AG04450 (cell line): ENCODE results near the gene EFCAB6. TPM values are rescaled to one million over a fixed set of nuclear protein-coding genes. Genes with fewer than 3 reads are reported as not detected.

Source experiments
- CTCF ChIA-PET: fragments of 300-600, 350-600 bp; formaldehyde crosslinking; extraction: SDS; loops from one replicate; lab custom pipeline; 2022; ENCODE audit warnings: antibody characterized with exemption, inconsistent platforms; lab: Charles Lee
- POLR2A ChIA-PET: fragments of 350-600 bp; formaldehyde crosslinking; extraction: SDS; loops from one replicate; lab custom pipeline; 2021; ENCODE audit warnings: antibody characterized with exemption, inconsistent platforms; lab: Yijun Ruan, JAX
- DNase-seq: peaks from one replicate; pipeline ENCODE4 v3.0.0-alpha.2; 2011; ENCODE audit warnings: low read depth, low spot score
- H3K27ac ChIP-seq: one replicate; pipeline ENCODE4 v1.5.1; 2012; ENCODE audit warnings: low read depth, low read length, control low read depth
- H3K27me3 ChIP-seq: one replicate; pipeline ENCODE4 v1.6.0; 2012; ENCODE audit warnings: low read length; ENCODE audit not compliant: control insufficient read depth, insufficient read depth
- H3K4me3 ChIP-seq: 2 replicates; pipeline ENCODE4 v1.5.1; 2011; ENCODE audit warnings: mild to moderate bottlenecking, low read depth, low read length, control low read depth
- H3K9me3 ChIP-seq: 2 replicates; pipeline ENCODE4 v1.5.1; 2012; ENCODE audit warnings: low read length; ENCODE audit not compliant: control insufficient read depth, insufficient read depth
- CTCF ChIP-seq: IDR thresholded peaks from 2 replicates; pipeline ENCODE4 v1.5.1; 2011; ENCODE audit warnings: low read depth, low read length, control low read depth, inconsistent platforms
- polyA plus RNA-seq: library from polyadenylated mRNA; depleted of rRNA; stranded (reverse); fragments of >200 nt; gene quantifications from 2 replicates; pipeline ENCODE4 v1.2.3, GENCODE V29; 2011

EFCAB6 gene
- polyA plus RNA-seq, 1 experiment = 1.4 TPM

- ChIA-PET POLR2A (no interaction called here), CTCF (interaction anchor here (0.6 to 1.2 kb wide), 2 partner anchors 14 to 72 kb away, joined by 3 to 4 read pairs; no protein-coding TSS in a partner anchor)
- peak overlapping the region; percentile 93 for H3K4me3 ChIP-seq
- no peaks in the 10 kb centered on the region for H3K27me3 ChIP-seq
- H3K27ac ChIP-seq = peak overlapping the region; percentile 61
- H3K9me3 ChIP-seq = no peaks in the 10 kb centered on the region
- TF ChIP-seq CTCF = no peak
- no peak for DNase-seq
Measured at GRCh38 chr22:43812890-43813289, 785 bp upstream of the EFCAB6 start.

GRCh38 chr22:43811777-43812148 is 342 bp downstream of the EFCAB6 start:
- H3K27me3 ChIP-seq = no peaks in the 10 kb centered on the region
- no peak for TF ChIP-seq CTCF
- no peaks in the 10 kb centered on the region for H3K9me3 ChIP-seq
- POLR2A ChIA-PET = no interaction called here
- no peak overlapping the region for H3K27ac ChIP-seq
- DNase-seq = no peak
- CTCF ChIA-PET = interaction anchor here (1.2 kb wide), 2 partner anchors 15 to 580 kb away, joined by 4 to 6 read pairs; no protein-coding TSS in a partner anchor
- H3K4me3 ChIP-seq = peak overlapping the region; percentile 93

- POLR2A ChIA-PET = no interaction called here
- CTCF ChIA-PET = no interaction called here
- no peak overlapping the region for H3K4me3 ChIP-seq
- TF ChIP-seq CTCF = no peak
- DNase-seq = no peak
- no peak overlapping the region for H3K27ac ChIP-seq
- H3K27me3 ChIP-seq = peaks cover 10% of the 10 kb centered on the region
- H3K9me3 ChIP-seq = no peaks in the 10 kb centered on the region
Measured at GRCh38 chr22:43802897-43803495, 9.1 kb downstream of the EFCAB6 start.

DNA sequence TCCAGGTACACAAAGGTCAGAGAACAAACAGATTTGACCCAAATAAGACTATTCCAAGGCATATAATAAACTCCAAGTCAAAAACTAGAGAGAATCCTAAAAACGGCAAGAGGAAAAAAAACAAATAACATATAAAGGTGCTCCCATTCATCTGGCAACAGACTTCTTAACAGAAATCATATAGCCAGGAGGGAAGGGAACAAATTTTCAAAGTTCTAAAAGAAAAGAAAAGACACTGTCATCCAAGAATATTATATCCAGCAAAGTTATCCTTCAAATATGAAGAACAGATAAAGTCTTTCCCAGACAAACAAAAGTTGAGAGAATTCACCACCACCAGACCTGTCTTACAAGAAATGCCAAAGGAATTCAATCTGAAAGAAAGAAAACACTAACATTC is 11.1 kb downstream of the EFCAB6 start:
- Histone ChIP-seq H3K9me3 (no peaks in the 10 kb centered on the region), H3K27me3 (peaks cover 10% of the 10 kb centered on the region), H3K27ac (no peak overlapping the region), H3K4me3 (no peak overlapping the region)
- DNase-seq = no peak
- TF ChIP-seq CTCF = no peak
- POLR2A ChIA-PET = no interaction called here
- CTCF ChIA-PET = no interaction called here

- no peak for DNase-seq
- CTCF ChIA-PET = no interaction called here
- no peak overlapping the region for H3K4me3 ChIP-seq
- H3K9me3 ChIP-seq = no peaks in the 10 kb centered on the region
- POLR2A ChIA-PET = no interaction called here
- no peak for TF ChIP-seq CTCF
- H3K27ac ChIP-seq = no peak overlapping the region
- peaks cover 14% of the 10 kb centered on the region for H3K27me3 ChIP-seq
Measured at GRCh38 chr22:43798492-43798891, 13.6 kb downstream of the EFCAB6 start.
